Colonic mucosa (tissue), 4 donors: ENCODE measurements around the gene MCCC2. TPM values are rescaled to one million over a fixed set of nuclear protein-coding genes. Genes with fewer than 3 reads are reported as not detected.
"Not testable (repeated sequence)": the region's sequence is repeated elsewhere in the genome, so short reads cannot be mapped to it uniquely, and the experiment has no call there.

Source experiments
- DNase-seq: peaks from one replicate; pipeline ENCODE4 v3.0.0-alpha.2; 2020
- H3K27ac ChIP-seq: fragments of 200-600 bp; one replicate; pipeline ENCODE4 v1.8.0; 2021
- H3K27me3 ChIP-seq: fragments of 200-600 bp; one replicate; pipeline ENCODE4 v1.8.0; 2021
- H3K36me3 ChIP-seq: fragments of 200-600 bp; one replicate; pipeline ENCODE4 v1.8.0; 2021
- H3K4me1 ChIP-seq: fragments of 200-600 bp; one replicate; pipeline ENCODE4 v1.8.0; 2021; ENCODE audit warnings: mild to moderate bottlenecking
- H3K4me3 ChIP-seq: fragments of 200-600 bp; one replicate; pipeline ENCODE4 v1.8.0; 2021
- H3K9ac ChIP-seq, 2 donors: one replicate each; pipeline ENCODE4 v1.7.0; 2013; ENCODE audit warnings: control low read depth in 2 of 2, low read depth in 2 of 2, low read length in 2 of 2
- H3K9me3 ChIP-seq: fragments of 200-600 bp; one replicate; pipeline ENCODE4 v1.8.0; 2021
- CTCF ChIP-seq: fragments of 200-600 bp; IDR thresholded peaks from one replicate; pipeline ENCODE4 v1.8.0; 2022; ENCODE audit warnings: antibody characterized with exemption, mild to moderate bottlenecking
- intact Hi-C: fragments of 100-400 bp; cut with DNase I; formaldehyde crosslinking; loops from one replicate; pipeline ENCODE4 v1.14.1; 2022
- total RNA-seq, 2 donors: library from RNA; stranded (reverse); fragmentation: NEBNext Ultra II Directional in 1 of 2; extraction: Animal tissue kit (Norgen Biotek cat#: 25700) in 1 of 2; gene quantifications; one replicate each; pipeline ENCODE4 v1.2.1, GENCODE V29; 2021
- donor health status: healthy.
- donor health status: DM: no; HTN: no; CAD: no.
- donor health status: DM: no; HTN: no; CAD: no.

The MCCC2 gene
- total RNA-seq, 2 donors from 2014 or later = 56.8 to 68.7 TPM

- no peaks in the 10 kb centered on the region for H3K36me3 ChIP-seq
- intact Hi-C loops = no loop called here
- no peak overlapping the region for H3K27ac ChIP-seq
- no peaks in the 10 kb centered on the region for H3K9me3 ChIP-seq
- TF ChIP-seq CTCF = no peak
- H3K27me3 ChIP-seq = no peaks in the 10 kb centered on the region
- no peak overlapping the region for H3K9ac ChIP-seq
- H3K4me1 ChIP-seq = no peaks in the 10 kb centered on the region
- DNase-seq = no peak
- no peak overlapping the region for H3K4me3 ChIP-seq
Observed at GRCh38 chr5:71569748-71570509, 17.2 kb upstream of the MCCC2 start.

GRCh38 chr5:71571811-71572210, 15.3 kb upstream of the MCCC2 start:
- H3K4me3 ChIP-seq, H3K9me3 ChIP-seq, DNase-seq, H3K27ac ChIP-seq, H3K36me3 ChIP-seq, H3K4me1 ChIP-seq, H3K27me3 ChIP-seq, intact Hi-C loops, H3K9ac ChIP-seq: not testable (repeated sequence)

- intact Hi-C loops = no loop called here
- no peak for DNase-seq
- TF ChIP-seq CTCF = no peak
- no peaks in the 10 kb centered on the region for H3K27me3 ChIP-seq
- no peaks in the 10 kb centered on the region for H3K36me3 ChIP-seq
- H3K9me3 ChIP-seq = no peaks in the 10 kb centered on the region
- H3K27ac ChIP-seq = no peak overlapping the region
- H3K9ac ChIP-seq = no peak overlapping the region
- H3K4me3 ChIP-seq = no peak overlapping the region
- H3K4me1 ChIP-seq = no peaks in the 10 kb centered on the region
Observed at GRCh38 chr5:71573591-71573990, 13.5 kb upstream of the MCCC2 start.

- H3K4me1 ChIP-seq, H3K9me3 ChIP-seq, DNase-seq, H3K36me3 ChIP-seq, H3K27me3 ChIP-seq, H3K9ac ChIP-seq, intact Hi-C loops, H3K4me3 ChIP-seq, H3K27ac ChIP-seq: not testable (repeated sequence)
Observed at GRCh38 chr5:71575588-71575987, 11.6 kb upstream of the MCCC2 start.

- Histone ChIP-seq H3K9me3 (no peaks in the 10 kb centered on the region), H3K4me3 (no peak overlapping the region), H3K4me1 (no peaks in the 10 kb centered on the region), H3K36me3 (no peaks in the 10 kb centered on the region), H3K9ac (no peak overlapping the region), H3K27me3 (no peaks in the 10 kb centered on the region), H3K27ac (no peak overlapping the region)
- TF ChIP-seq CTCF = no peak
- DNase-seq = no peak
- intact Hi-C loops = no loop called here
Observed at GRCh38 chr5:71576241-71576640, 10.9 kb upstream of the MCCC2 start.

- H3K9ac ChIP-seq, DNase-seq, H3K4me1 ChIP-seq, H3K27me3 ChIP-seq, H3K36me3 ChIP-seq, H3K4me3 ChIP-seq, intact Hi-C loops, H3K27ac ChIP-seq, H3K9me3 ChIP-seq: not testable (repeated sequence)
Observed at GRCh38 chr5:71577839-71578238, 9.3 kb upstream of the MCCC2 start.

- Histone ChIP-seq H3K9me3 (no peaks in the 10 kb centered on the region), H3K36me3 (no peaks in the 10 kb centered on the region), H3K9ac (no peak overlapping the region), H3K4me1 (peaks cover 2% of the 10 kb centered on the region), H3K27me3 (no peaks in the 10 kb centered on the region), H3K4me3 (no peak overlapping the region), H3K27ac (no peak overlapping the region)
- intact Hi-C loops = no loop called here
- DNase-seq = no peak
- no peak for TF ChIP-seq CTCF
Observed at GRCh38 chr5:71582945-71583584, 4.1 kb upstream of the MCCC2 start.
